A549 (cell line): Measurements from ENCODE around the gene LRRC7. TPM values are rescaled to one million over a fixed set of nuclear protein-coding genes. Genes with fewer than 3 reads are reported as not detected.

Experiments used
- ATAC-seq, 2 experiments: fragments of 200-7000 bp in 1 of 2; fragments of >200 bp in 1 of 2; cut with Nextera tagmentation in 1 of 2; cut with Tn5 transposase in 1 of 2; 3 replicates each; pipeline versions ENCODE4 v1.8.0 to v1.9.1; 2018 to 2020; ENCODE audit warnings: mild to moderate bottlenecking in 1 of 2, moderate library complexity in 1 of 2
- CTCF ChIA-PET: fragments of 300-600 bp; sonication (Branson Sonifier 250); formaldehyde crosslinking; extraction: SDS; loops from one replicate; lab custom pipeline; 2021; ENCODE audit warnings: antibody characterized with exemption, inconsistent platforms; lab: Yijun Ruan, JAX
- POLR2A ChIA-PET: fragments of 350-600 bp; formaldehyde crosslinking; extraction: SDS; loops from one replicate; lab custom pipeline; 2021; ENCODE audit warnings: antibody characterized with exemption, inconsistent platforms; lab: Yijun Ruan, JAX
- DNase-seq, 2 experiments: peaks; one replicate each; pipeline versions ENCODE4 v3.0.0 to v3.0.0-alpha.2; 2011 to 2016; ENCODE audit warnings: low read depth in 1 of 2, low spot score in 1 of 2
- FAIRE-seq: peaks from 2 replicates; lab custom pipeline; 2011; peaks lifted over from hg19 to GRCh38; lab: Jason Lieb, UNC
- H3K27ac ChIP-seq, 2 experiments: fragments of >200 bp; sonication (Bioruptor Twin); formaldehyde crosslinking; 3 replicates each; pipeline ENCODE4 v1.5.1; 2016 to 2017
- H3K4me1 ChIP-seq: fragments of >200 bp; sonication (Bioruptor Twin); formaldehyde crosslinking; 3 replicates; pipeline ENCODE4 v1.6.1; 2016
- H3K4me2 ChIP-seq: fragments of >200 bp; sonication (Bioruptor Twin); formaldehyde crosslinking; 3 replicates; pipeline ENCODE4 v1.6.1; 2016
- H3K4me3 ChIP-seq: fragments of >200 bp; sonication (Bioruptor Twin); formaldehyde crosslinking; 3 replicates; pipeline ENCODE4 v1.5.1; 2016
- H3K9me3 ChIP-seq: fragments of >200 bp; sonication (Bioruptor Twin); formaldehyde crosslinking; 3 replicates; pipeline ENCODE4 v1.6.1; 2016
- BHLHE40 ChIP-seq: IDR thresholded peaks from 2 replicates; pipeline ENCODE4 v1.6.1; 2012; ENCODE audit warnings: low read depth, low read length, inconsistent platforms
- CBX8 ChIP-seq: fragments of 200-600 bp; sonication (generic); IDR thresholded peaks from 2 replicates; pipeline ENCODE4 v1.6.1; 2016
- EHMT2 ChIP-seq: fragments of 200-600 bp; sonication (generic); IDR thresholded peaks from 2 replicates; pipeline ENCODE4 v1.6.1; 2016; ENCODE audit warnings: antibody characterized with exemption, low read depth, mild to moderate bottlenecking, moderate library complexity
- FOSB ChIP-seq: fragments of 250-450 bp; sonication (Bioruptor Pico); IDR thresholded peaks from 2 replicates; pipeline ENCODE4 v1.5.0; 2020; ENCODE audit warnings: mild to moderate bottlenecking, moderate library complexity
- FOSL2 ChIP-seq, 2 experiments: fragments of 450-650 bp in 1 of 2; fragments of >200 bp in 1 of 2; sonication (Bioruptor Twin) in 1 of 2; formaldehyde crosslinking; IDR thresholded peaks; 2 replicates each; pipeline versions ENCODE4 v1.5.0 to v1.6.1; 2016 to 2020; ENCODE audit warnings: mild to moderate bottlenecking in 1 of 2, moderate library complexity in 1 of 2
- FOXS1 ChIP-seq: fragments of 250-450 bp; sonication (Bioruptor Pico); IDR thresholded peaks from 2 replicates; pipeline ENCODE4 v1.5.0; 2020; ENCODE audit warnings: mild to moderate bottlenecking, moderate library complexity
- GATA3 ChIP-seq: IDR thresholded peaks from 2 replicates; pipeline ENCODE4 v1.6.1; 2012; ENCODE audit warnings: borderline replicate concordance
- HDAC2 ChIP-seq: fragments of 200-600 bp; sonication (generic); IDR thresholded peaks from 2 replicates; pipeline ENCODE4 v1.6.1; 2016
- HOXB5 ChIP-seq: fragments of 250-450 bp; sonication (Bioruptor Pico); IDR thresholded peaks from 2 replicates; pipeline ENCODE4 v1.5.0; 2020; ENCODE audit warnings: mild to moderate bottlenecking, moderate library complexity
- JUN ChIP-seq, 2 experiments: fragments of >200 bp; sonication (Bioruptor Twin); formaldehyde crosslinking; IDR thresholded peaks; 2 replicates in 1 of 2; 3 replicates in 1 of 2; pipeline ENCODE4 v1.6.1; 2016 to 2017
- MAZ ChIP-seq: fragments of 150-350 bp; IDR thresholded peaks from 2 replicates; pipeline ENCODE4 v1.6.1; 2014; ENCODE audit warnings: antibody characterized with exemption, low read depth, low read length, borderline replicate concordance
- NFE2L2 ChIP-seq: fragments of 150-350 bp; conservative IDR thresholded peaks from 2 replicates; pipeline ENCODE4 v1.6.1; 2014; ENCODE audit warnings: low read length
- NR3C1 ChIP-seq: fragments of >200 bp; sonication (Bioruptor Twin); formaldehyde crosslinking; IDR thresholded peaks from 3 replicates; pipeline ENCODE4 v1.6.1; 2017
- POLR2A ChIP-seq: IDR thresholded peaks from 2 replicates; pipeline ENCODE4 v1.6.1; 2012; ENCODE audit warnings: mild to moderate bottlenecking, low read length
- POLR2AphosphoS2 ChIP-seq: conservative IDR thresholded peaks from 2 replicates; pipeline ENCODE4 v1.6.1; 2012; ENCODE audit warnings: low read length, improper control_type of control experiment, inconsistent platforms
- RAD21 ChIP-seq, 2 experiments: fragments of >200 bp in 1 of 2; sonication (Bioruptor Twin) in 1 of 2; formaldehyde crosslinking in 1 of 2; IDR thresholded peaks in 1 of 2; conservative IDR thresholded peaks in 1 of 2; 2 replicates in 1 of 2; 3 replicates in 1 of 2; pipeline ENCODE4 v1.6.1; 2012 to 2018; ENCODE audit warnings: inconsistent platforms in 1 of 2
- RARB ChIP-seq: fragments of 250-450 bp; sonication (Bioruptor Pico); IDR thresholded peaks from 2 replicates; pipeline ENCODE4 v1.8.0; 2021; ENCODE audit warnings: mild to moderate bottlenecking, moderate library complexity
- RCOR1 ChIP-seq: fragments of 150-350 bp; IDR thresholded peaks from 2 replicates; pipeline ENCODE4 v1.6.1; 2014; ENCODE audit warnings: antibody characterized with exemption, low read length, low read depth
- RNF2 ChIP-seq: fragments of 200-600 bp; sonication (generic); IDR thresholded peaks from 2 replicates; pipeline ENCODE4 v1.6.1; 2016; ENCODE audit warnings: low read depth, mild to moderate bottlenecking, antibody characterized with exemption, moderate library complexity, borderline replicate concordance
- SMC3 ChIP-seq: fragments of >200 bp; sonication (Bioruptor Twin); formaldehyde crosslinking; IDR thresholded peaks from 3 replicates; pipeline ENCODE4 v1.6.1; 2018; ENCODE audit warnings: inconsistent platforms
- SREBF2 ChIP-seq: fragments of 450-650 bp; IDR thresholded peaks from 2 replicates; pipeline ENCODE4 v1.6.1; 2014; ENCODE audit warnings: mild to moderate bottlenecking, moderate library complexity
- TP53 ChIP-seq: fragments of 250-450 bp; sonication (Bioruptor Pico); IDR thresholded peaks from 2 replicates; pipeline ENCODE4 v1.5.0; 2021; ENCODE audit warnings: mild to moderate bottlenecking, moderate library complexity
- ZFP36 ChIP-seq: fragments of 450-650 bp; IDR thresholded peaks from 2 replicates; pipeline ENCODE4 v1.6.1; 2014; ENCODE audit warnings: borderline replicate concordance; ENCODE audit not compliant: partially characterized antibody
- ZNF302 ChIP-seq: fragments of 250-450 bp; sonication (Bioruptor Pico); IDR thresholded peaks from 2 replicates; pipeline ENCODE4 v1.9.0; 2021; ENCODE audit warnings: inconsistent platforms, mild to moderate bottlenecking, moderate library complexity
- WGBS: methylation state at CpG from one replicate; pipeline ENCODE4 v1.1.6; 2017; ENCODE audit errors: missing lambda C conversion rate; 5-methylcytosine and 5-hydroxymethylcytosine counted together
- polyA plus RNA-seq, 4 experiments: library from polyadenylated mRNA; depleted of rRNA in 3 of 4; stranded (reverse); fragments of >200 nt; fragmentation: RNase III in 1 of 4; extraction: RNeasy Plus Mini Kit Qiagen cat#74134 plus additional on column Dnase treatment in 1 of 4; gene quantifications; 2 replicates in 3 of 4; 3 replicates in 1 of 4; pipeline ENCODE4 v1.2.3, GENCODE V29; 2011 to 2017
- TF ChIP-seq, protein P1 (sequence below): fragments of >200 bp; sonication (Bioruptor Twin); formaldehyde crosslinking; IDR thresholded peaks from 3 replicates; pipeline ENCODE4 v1.6.1; 2016
- TF ChIP-seq, protein P2 (sequence below): IDR thresholded peaks from 2 replicates; pipeline ENCODE4 v1.6.1; 2012
- TF ChIP-seq, protein P3 (sequence below): fragments of >200 bp; sonication (Bioruptor Twin); formaldehyde crosslinking; IDR thresholded peaks from 3 replicates; pipeline ENCODE4 v1.5.1; 2016

Gene LRRC7
- polyA plus RNA-seq, 2 of the 4 experiments (the other 2 are of a cell fraction), result not detected

DNA sequence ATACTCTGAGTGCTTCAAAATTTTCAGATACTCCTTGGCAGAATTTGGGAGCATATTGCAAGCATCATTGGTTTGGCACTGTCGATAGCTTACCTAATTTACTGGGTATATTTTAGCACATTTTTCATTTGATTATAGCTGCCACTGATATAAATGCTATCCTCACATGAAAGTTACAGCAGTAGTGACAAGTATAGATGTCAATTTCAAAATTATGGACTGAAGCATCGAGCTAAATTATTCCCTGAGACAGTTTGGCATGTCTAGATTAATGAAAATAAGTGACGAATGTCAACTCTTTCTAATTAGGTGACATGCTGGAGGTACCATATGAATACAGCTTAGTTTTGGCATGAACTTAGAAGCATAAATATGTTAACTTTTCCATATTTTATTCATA, 83.1 kb downstream of the LRRC7 start (continued):
- TF ChIP-seq, protein P1, sequence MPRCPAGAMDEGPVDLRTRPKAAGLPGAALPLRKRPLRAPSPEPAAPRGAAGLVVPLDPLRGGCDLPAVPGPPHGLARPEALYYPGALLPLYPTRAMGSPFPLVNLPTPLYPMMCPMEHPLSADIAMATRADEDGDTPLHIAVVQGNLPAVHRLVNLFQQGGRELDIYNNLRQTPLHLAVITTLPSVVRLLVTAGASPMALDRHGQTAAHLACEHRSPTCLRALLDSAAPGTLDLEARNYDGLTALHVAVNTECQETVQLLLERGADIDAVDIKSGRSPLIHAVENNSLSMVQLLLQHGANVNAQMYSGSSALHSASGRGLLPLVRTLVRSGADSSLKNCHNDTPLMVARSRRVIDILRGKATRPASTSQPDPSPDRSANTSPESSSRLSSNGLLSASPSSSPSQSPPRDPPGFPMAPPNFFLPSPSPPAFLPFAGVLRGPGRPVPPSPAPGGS, result no peak
- TF ChIP-seq NR3C1 (no peak), POLR2A (no peak), ZFP36 (no peak)

DNA sequence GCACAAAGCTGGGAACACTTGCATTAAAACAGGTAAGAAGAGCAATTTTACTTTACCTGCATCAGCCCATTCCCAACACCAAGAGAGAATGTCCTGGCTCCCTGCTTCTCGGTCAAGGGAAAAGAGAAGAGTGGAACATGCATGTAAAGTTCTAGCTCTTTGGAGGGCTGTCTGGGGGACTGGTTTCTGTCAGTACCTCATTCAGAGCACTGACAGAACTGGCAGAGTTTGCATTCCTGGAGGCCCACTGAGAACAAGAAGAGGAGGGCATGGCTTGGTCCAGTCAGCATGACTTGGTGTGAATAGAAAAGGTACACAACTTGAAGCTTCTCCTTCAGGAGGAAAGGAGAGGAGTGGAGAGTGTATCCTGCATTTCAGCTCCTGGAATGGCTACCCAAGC, 83.9 kb downstream of the LRRC7 start:
- H3K4me1 ChIP-seq, result no peaks in the 10 kb centered on the region
- ChIA-PET CTCF (no interaction called here), POLR2A (no interaction called here)
- no peak overlapping the region for H3K4me3 ChIP-seq
- ATAC-seq (no peak), FAIRE-seq (no peak), DNase-seq (no peak)
- 0% methylated on average over 1 of the region's 1 CpG for WGBS
- H3K4me2 ChIP-seq, result no peak overlapping the region
- no peak overlapping the region for H3K27ac ChIP-seq
- TF ChIP-seq RCOR1 (no peak), RARB (CRISPR knock-in tag) (no peak), HOXB5 (CRISPR knock-in tag) (no peak), MAZ (no peak), FOSL2 (IDR thresholded peaks at IDR 0.05) (no peak), FOSL2 (CRISPR knock-in tag; IDR thresholded peaks at IDR 0.05) (no peak), CBX8 (no peak), FOSB (CRISPR knock-in tag) (no peak)
- H3K9me3 ChIP-seq, result no peaks in the 10 kb centered on the region

DNA sequence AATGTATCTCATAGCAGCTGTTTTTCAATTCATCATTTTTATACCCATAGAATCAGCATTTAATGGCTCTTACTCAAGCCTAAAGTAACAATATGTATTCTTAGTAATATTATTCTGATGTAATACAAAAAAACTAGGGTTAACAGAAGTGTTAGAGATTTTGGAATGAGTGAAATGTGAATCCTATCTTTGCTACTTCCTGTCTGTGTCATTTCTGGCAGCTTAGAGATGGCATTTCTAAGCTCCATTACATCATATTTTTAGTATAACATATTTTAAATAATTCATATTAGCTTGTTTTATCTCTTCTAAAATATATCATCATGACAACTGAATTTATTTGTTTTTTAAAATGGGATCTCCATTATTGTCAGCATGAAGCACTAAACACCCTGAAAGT, 90.2 kb downstream of the LRRC7 start:
- DNase-seq (no peak), FAIRE-seq (no peak), ATAC-seq (no peak)
- Histone ChIP-seq H3K4me1 (no peaks in the 10 kb centered on the region), H3K27ac (no peak overlapping the region), H3K4me2 (no peak overlapping the region), H3K9me3 (no peaks in the 10 kb centered on the region), H3K4me3 (no peak overlapping the region)
- TF ChIP-seq POLR2A, result no peak
- TF ChIP-seq, protein P2, sequence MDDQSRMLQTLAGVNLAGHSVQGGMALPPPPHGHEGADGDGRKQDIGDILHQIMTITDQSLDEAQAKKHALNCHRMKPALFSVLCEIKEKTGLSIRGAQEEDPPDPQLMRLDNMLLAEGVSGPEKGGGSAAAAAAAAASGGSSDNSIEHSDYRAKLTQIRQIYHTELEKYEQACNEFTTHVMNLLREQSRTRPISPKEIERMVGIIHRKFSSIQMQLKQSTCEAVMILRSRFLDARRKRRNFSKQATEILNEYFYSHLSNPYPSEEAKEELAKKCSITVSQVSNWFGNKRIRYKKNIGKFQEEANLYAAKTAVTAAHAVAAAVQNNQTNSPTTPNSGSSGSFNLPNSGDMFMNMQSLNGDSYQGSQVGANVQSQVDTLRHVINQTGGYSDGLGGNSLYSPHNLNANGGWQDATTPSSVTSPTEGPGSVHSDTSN, result no peak
- TF ChIP-seq, protein P3, sequence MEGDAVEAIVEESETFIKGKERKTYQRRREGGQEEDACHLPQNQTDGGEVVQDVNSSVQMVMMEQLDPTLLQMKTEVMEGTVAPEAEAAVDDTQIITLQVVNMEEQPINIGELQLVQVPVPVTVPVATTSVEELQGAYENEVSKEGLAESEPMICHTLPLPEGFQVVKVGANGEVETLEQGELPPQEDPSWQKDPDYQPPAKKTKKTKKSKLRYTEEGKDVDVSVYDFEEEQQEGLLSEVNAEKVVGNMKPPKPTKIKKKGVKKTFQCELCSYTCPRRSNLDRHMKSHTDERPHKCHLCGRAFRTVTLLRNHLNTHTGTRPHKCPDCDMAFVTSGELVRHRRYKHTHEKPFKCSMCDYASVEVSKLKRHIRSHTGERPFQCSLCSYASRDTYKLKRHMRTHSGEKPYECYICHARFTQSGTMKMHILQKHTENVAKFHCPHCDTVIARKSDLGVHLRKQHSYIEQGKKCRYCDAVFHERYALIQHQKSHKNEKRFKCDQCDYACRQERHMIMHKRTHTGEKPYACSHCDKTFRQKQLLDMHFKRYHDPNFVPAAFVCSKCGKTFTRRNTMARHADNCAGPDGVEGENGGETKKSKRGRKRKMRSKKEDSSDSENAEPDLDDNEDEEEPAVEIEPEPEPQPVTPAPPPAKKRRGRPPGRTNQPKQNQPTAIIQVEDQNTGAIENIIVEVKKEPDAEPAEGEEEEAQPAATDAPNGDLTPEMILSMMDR, result no peak
- TF ChIP-seq FOSB (CRISPR knock-in tag), result no peak
- no peak for TF ChIP-seq FOXS1 (CRISPR knock-in tag)
- no peak for TF ChIP-seq RAD21 (conservative IDR thresholded peaks at IDR 0.05 in 1 of 2, IDR thresholded peaks at IDR 0.05 in 1 of 2)
- TF ChIP-seq EHMT2, result no peak
- TF ChIP-seq JUN (IDR thresholded peaks at IDR 0.05), result no peak
- CTCF ChIA-PET, result no interaction called here
- POLR2A ChIA-PET, result no interaction called here

DNA sequence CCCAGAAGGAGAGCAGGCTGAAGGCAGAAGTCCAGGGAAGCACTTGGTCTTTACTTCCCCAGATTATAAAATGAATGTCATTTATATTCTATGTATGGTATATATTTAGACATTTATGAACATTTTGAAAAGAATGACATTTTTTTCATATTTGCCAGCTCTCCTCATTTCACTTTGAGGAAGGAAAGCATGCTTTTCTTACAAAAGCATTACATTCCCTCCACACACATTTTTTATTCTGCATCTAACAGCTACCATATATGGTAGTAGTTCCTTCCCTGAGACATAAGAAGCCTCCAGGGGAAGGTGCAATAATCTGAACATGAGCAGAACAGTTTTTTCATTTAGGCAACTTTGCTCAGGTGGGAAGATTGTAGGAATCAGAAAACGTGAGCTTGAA, 94.0 kb downstream of the LRRC7 start:
- POLR2A ChIA-PET, result no interaction called here
- TF ChIP-seq SMC3, result no peak
- TF ChIP-seq SREBF2, result no peak
- no peak for TF ChIP-seq GATA3
- TF ChIP-seq NFE2L2, result no peak
- TF ChIP-seq TP53 (CRISPR knock-in tag), result no peak
- TF ChIP-seq JUN (IDR thresholded peaks at IDR 0.05), result no peak
- TF ChIP-seq ZNF302 (CRISPR knock-in tag), result no peak
- no peak for TF ChIP-seq RNF2
- no peak for TF ChIP-seq ZFP36
- TF ChIP-seq HDAC2, result no peak
- no peak for TF ChIP-seq BHLHE40
- no peak for TF ChIP-seq POLR2AphosphoS2
- no peak for TF ChIP-seq CBX8
- TF ChIP-seq FOSL2 (IDR thresholded peaks at IDR 0.05), result no peak
- TF ChIP-seq FOSL2 (CRISPR knock-in tag; IDR thresholded peaks at IDR 0.05), result no peak
- TF ChIP-seq, protein P1, result no peak
- TF ChIP-seq, all 56 proteins: peak for 0

More for the DNA sequence above, 94.0 kb downstream of the LRRC7 start:
- no peak for ATAC-seq
- Histone ChIP-seq H3K27ac (no peak overlapping the region), H3K4me1 (no peaks in the 10 kb centered on the region), H3K4me2 (no peak overlapping the region), H3K4me3 (no peak overlapping the region), H3K9me3 (no peaks in the 10 kb centered on the region)
- CTCF ChIA-PET, result no interaction called here
- no peak for DNase-seq
- no peak for FAIRE-seq
- WGBS, result 10% methylated on average over 1 of the region's 1 CpG
